GM12878 (cell line): ENCODE results near the gene NKAP. TPM values are rescaled to one million over a fixed set of nuclear protein-coding genes. Genes with fewer than 3 reads are reported as not detected.
"Not testable (repeated sequence)": the region's sequence is repeated elsewhere in the genome, so short reads cannot be mapped to it uniquely, and the experiment has no call there.

Experiments
- ATAC-seq: fragments of 200-7000 bp; cut with Tn5 transposase; 3 replicates; pipeline ENCODE4 v1.9.1; 2020; ENCODE audit warnings: mild to moderate bottlenecking, moderate library complexity
- BruUV-seq: library from RNA; stranded (reverse); fragments of 400-500 nt; replicated peaks from 2 replicates; lab custom pipeline; 2021; lab: Mats Ljungman, UMichigan
- CTCF ChIA-PET: fragments of 300-600 bp; sonication (Branson Sonifier 250); formaldehyde crosslinking; extraction: SDS; loops from one replicate; lab custom pipeline; 2021; ENCODE audit warnings: inconsistent platforms; lab: Yijun Ruan, JAX
- POLR2A ChIA-PET: fragments of 350-600 bp; formaldehyde crosslinking; extraction: SDS; loops from one replicate; lab custom pipeline; 2021; ENCODE audit warnings: inconsistent platforms; lab: Charles Lee
- RAD21 ChIA-PET: fragments of 300-600 bp; sonication (Branson Sonifier 250); formaldehyde crosslinking; loops from one replicate; lab custom pipeline; 2023; ENCODE audit warnings: antibody characterized with exemption; ENCODE audit not compliant: unreplicated experiment; lab: Charles Lee
- SMC1A ChIA-PET: fragments of 300-600 bp; sonication (Branson Sonifier 250); formaldehyde crosslinking; loops from one replicate; lab custom pipeline; 2023; ENCODE audit not compliant: unreplicated experiment, uncharacterized antibody; lab: Charles Lee
- DNase-seq: peaks from one replicate; pipeline ENCODE4 v3.0.0-alpha.2; 2011; ENCODE audit warnings: low read depth, low spot score
- FAIRE-seq: peaks from 3 replicates; lab custom pipeline; 2011; peaks lifted over from hg19 to GRCh38; lab: Jason Lieb, UNC
- H2AFZ ChIP-seq: 2 replicates; pipeline ENCODE4 v1.6.0; 2011; ENCODE audit warnings: low read depth, low read length, control low read depth; ENCODE audit not compliant: control insufficient read depth
- H3K27ac ChIP-seq: 2 replicates; pipeline ENCODE4 v1.5.1; 2011; ENCODE audit warnings: control low read depth; ENCODE audit not compliant: control insufficient read depth, insufficient read depth
- H3K27me3 ChIP-seq, 2 experiments: replicated peaks in 1 of 2; 2 replicates each; pipeline versions ENCODE4 v1.6.0 to v1.6.1; 2011; ENCODE audit warnings: low read length in 1 of 2; ENCODE audit not compliant: control insufficient read depth in 2 of 2, insufficient read depth in 2 of 2
- H3K36me3 ChIP-seq, 2 experiments: 2 replicates each; pipeline ENCODE4 v1.5.1; 2011; ENCODE audit warnings: low read length in 1 of 2; ENCODE audit not compliant: control insufficient read depth in 2 of 2, insufficient read depth in 2 of 2
- H3K4me1 ChIP-seq: 2 replicates; pipeline ENCODE4 v1.6.1; 2011; ENCODE audit warnings: mild to moderate bottlenecking, low read length, moderate library complexity, mixed read lengths; ENCODE audit not compliant: control insufficient read depth, insufficient read depth
- H3K4me2 ChIP-seq: 2 replicates; pipeline ENCODE4 v1.6.0; 2011; ENCODE audit warnings: control low read depth; ENCODE audit not compliant: control insufficient read depth, insufficient read depth
- H3K4me3 ChIP-seq: fragments of 200-600 bp; sonication (generic); 2 replicates; pipeline ENCODE4 v1.5.1; 2016
- H3K79me2 ChIP-seq: 2 replicates; pipeline ENCODE4 v1.6.0; 2011; ENCODE audit warnings: low read length; ENCODE audit not compliant: control insufficient read depth, insufficient read depth
- H3K9ac ChIP-seq: 2 replicates; pipeline ENCODE4 v1.8.0; 2011; ENCODE audit warnings: low read length, control low read depth, mixed read lengths; ENCODE audit not compliant: control insufficient read depth, insufficient read depth
- H3K9me3 ChIP-seq: replicated peaks from 3 replicates; pipeline ENCODE4 v1.5.1; 2011; ENCODE audit warnings: mild to moderate bottlenecking, low read length; ENCODE audit not compliant: control insufficient read depth, insufficient read depth
- H4K20me1 ChIP-seq: 2 replicates; pipeline ENCODE4 v1.6.0; 2011; ENCODE audit not compliant: control insufficient read depth, insufficient read depth
- CHD2 ChIP-seq: IDR thresholded peaks from 2 replicates; pipeline ENCODE4 v1.6.1; 2011; ENCODE audit warnings: low read depth, low read length, improper control_type of control experiment, borderline replicate concordance
- CHD4 ChIP-seq: fragments of 200-600 bp; sonication (generic); IDR thresholded peaks from 2 replicates; pipeline ENCODE4 v1.6.1; 2016; ENCODE audit warnings: mild to moderate bottlenecking
- MEF2B ChIP-seq: fragments of 450-650 bp; IDR thresholded peaks from 2 replicates; pipeline ENCODE4 v1.6.1; 2018; ENCODE audit warnings: mild to moderate bottlenecking, moderate library complexity; ENCODE audit not compliant: partially characterized antibody, poor library complexity, severe bottlenecking
- WGBS: methylation state at CpG from one replicate; pipeline ENCODE4 v1.1.6; 2016; ENCODE audit warnings: low lambda C conversion rate; ENCODE audit not compliant: insufficient replicate concordance, insufficient coverage; ENCODE audit errors: missing lambda C conversion rate; 5-methylcytosine and 5-hydroxymethylcytosine counted together
- in situ Hi-C: fragments of 300-500 bp; cut with MboI; formaldehyde crosslinking; loops from 9 replicates; pipeline ENCODE4 v1.14.3; 2018; ENCODE audit warnings: mixed read lengths
- intact Hi-C: fragments of 100-400 bp; cut with micrococcal nuclease; formaldehyde crosslinking; loops from one replicate; pipeline ENCODE4 v1.14.2; 2022; ENCODE audit not compliant: unreplicated experiment
- polyA plus RNA-seq, 11 experiments: library from polyadenylated mRNA; depleted of rRNA in 4 of 11; unstranded in 6 of 11; stranded (reverse) in 5 of 11; fragments of >200 nt; fragmentation: Nextera tagmentation in 4 of 11; fragmentation: Illumina TruSeq in 1 of 11; extraction: Ambion mirVana in 4 of 11; extraction: Trizol in 1 of 11; gene quantifications; 1 replicate in 1 of 11; 2 replicates in 10 of 11; pipeline versions ENCODE4 v1.2.1 to v1.2.3, GENCODE V29; 2011 to 2016; ENCODE audit warnings: inconsistent platforms in 2 of 11, missing spikeins in 2 of 11, low read depth in 1 of 11
- total RNA-seq, 4 experiments: library from RNA; depleted of rRNA in 3 of 4; stranded (reverse); fragments of >200 nt in 3 of 4; fragmentation: Illumina TruSeq in 1 of 4; extraction: Trizol in 1 of 4; gene quantifications; 2 replicates each; pipeline versions ENCODE4 v1.2.1 to v1.2.3, GENCODE V29; 2013 to 2021

Gene NKAP
- total and polyA plus RNA-seq, 10 of the 15 experiments (the other 5 are each of a cell fraction or from before 2014, with no cell fraction given) = 2.4 to 6.9 (median 5.3) TPM

GRCh38 chrX:119935215-119935874, 8.2 kb downstream of the NKAP start:
- Histone ChIP-seq H3K4me1 (no peaks in the 10 kb centered on the region), H3K27me3 (no peaks in the 10 kb centered on the region), H3K79me2 (no peaks in the 10 kb centered on the region), H3K9ac (no peak overlapping the region), H3K36me3 (no peaks in the 10 kb centered on the region; a peak in 1 of 4 replicates), H2AFZ (no peak overlapping the region), H3K9me3 (no peaks in the 10 kb centered on the region), H3K4me2 (no peak overlapping the region), H4K20me1 (no peaks in the 10 kb centered on the region), H3K4me3 (no peak overlapping the region), H3K27ac (no peak overlapping the region)
- ChIA-PET SMC1A (no interaction called here), RAD21 (no interaction called here), CTCF (no interaction called here), POLR2A (no interaction called here)
- no peak for FAIRE-seq
- no peak for DNase-seq
- TF ChIP-seq CHD2 (no peak), MEF2B (no peak), CHD4 (no peak)
- WGBS = 69% methylated on average over 3 of the region's 3 CpGs
- ATAC-seq = no peak
- in situ Hi-C loops = no loop called here
- intact Hi-C loops = no loop called here
- no TSS peak for BruUV-seq

GRCh38 chrX:119922391-119922790, 21.2 kb downstream of the NKAP start:
- in situ Hi-C loops, BruUV-seq, RAD21 ChIA-PET, SMC1A ChIA-PET, H3K9ac ChIP-seq, H3K36me3 ChIP-seq, ATAC-seq, H3K27me3 ChIP-seq, H3K27ac ChIP-seq, H3K9me3 ChIP-seq, H4K20me1 ChIP-seq, H3K4me3 ChIP-seq, H3K79me2 ChIP-seq, CTCF ChIA-PET, H3K4me1 ChIP-seq, intact Hi-C loops, H2AFZ ChIP-seq, DNase-seq, H3K4me2 ChIP-seq, POLR2A ChIA-PET, FAIRE-seq: not testable (repeated sequence)
- WGBS = 93% methylated on average over 7 of the region's 7 CpGs
